Measurements from ENCODE around the gene STXBP1.

Gene STXBP1

DNA sequence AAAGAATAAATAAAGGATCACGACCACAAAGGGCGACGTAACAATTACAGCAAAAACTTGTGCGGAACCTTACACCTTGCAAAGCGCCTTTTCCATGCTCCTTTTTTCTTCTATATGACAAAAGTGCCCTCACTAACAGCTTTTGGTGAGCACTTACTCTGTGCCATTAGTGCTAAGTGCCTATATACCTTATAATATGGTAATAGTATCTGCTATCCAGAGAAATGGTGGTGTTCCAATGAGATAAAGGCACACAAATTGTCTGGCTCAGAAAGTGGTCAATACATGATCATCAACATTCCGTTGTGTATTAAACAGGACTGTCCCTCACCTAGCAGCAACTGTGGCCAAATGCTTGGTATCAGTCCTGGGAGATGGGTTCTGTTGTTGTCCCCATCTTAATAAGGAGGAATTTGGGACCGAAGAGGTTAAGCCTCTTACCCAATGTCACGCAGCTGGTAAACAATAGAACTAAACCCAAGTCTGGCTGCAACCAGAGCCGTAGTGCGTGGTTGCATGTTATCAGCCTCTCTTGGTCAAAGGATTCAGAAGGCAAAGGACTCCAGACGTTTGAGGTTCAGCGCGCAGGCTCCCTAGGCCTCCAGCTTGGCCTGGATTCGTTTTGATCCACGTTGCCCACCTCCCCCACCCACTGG is 123.6 kb downstream of the STXBP1 start:
- DNase-seq: peak in 2 of 3 donors; percentile 30 to 35
- ChIA-PET CTCF (interaction anchor here (0.7 to 2.7 kb wide), 22 partner anchors 22 to 232 kb away, joined by 3 to 14 read pairs (median 4); partner anchors contain the start of gene ST6GALNAC6), POLR2A (interaction anchor here (0.6 to 1.9 kb wide), 4 partner anchors 9 to 57 kb away, joined by 3 to 12 read pairs (median 6); partner anchors contain the start of genes CDK9, PTRH1 and TTC16)
- WGBS (ENCODE audit: insufficient coverage): 58% methylated on average over 14 of the region's 15 CpGs
- H3K27ac ChIP-seq (ENCODE audit: insufficient read depth in 1 of 2, low read depth in 1 of 2, low read length in 2 of 2, poor library complexity in 1 of 2, severe bottlenecking in 2 of 2): peak overlapping the region; percentile 87 to 88
- H3K9me3 ChIP-seq (ENCODE audit: control extremely low read depth in 1 of 5, control insufficient read depth in 4 of 5, insufficient read depth in 2 of 5, low read depth in 1 of 5, low read length in 4 of 5): no peaks in the 10 kb centered on the region
- peak overlapping the region in 2 of 7 experiments; percentile 55 to 84 for H3K4me3 ChIP-seq (ENCODE audit: control insufficient read depth in 1 of 7, extremely low read depth in 1 of 7, insufficient read depth in 4 of 7, low read depth in 2 of 7, low read length in 6 of 7)
- H3K4me1 ChIP-seq (ENCODE audit: control extremely low read depth in 1 of 4, control insufficient read depth in 4 of 4, insufficient read depth in 4 of 4, low read length in 3 of 4): peaks cover 0 to 22% (median 15%) of the 10 kb centered on the region in 4 experiments
- H3K27me3 ChIP-seq (replicated peaks in 2 of 5; ENCODE audit: control insufficient read depth in 4 of 5, insufficient read depth in 5 of 5, low read length in 4 of 5): no peaks in the 10 kb centered on the region
- H3K36me3 ChIP-seq (ENCODE audit: control insufficient read depth in 4 of 4, insufficient read depth in 4 of 4, low read length in 3 of 4): peaks cover 7 to 41% (median 29%) of the 10 kb centered on the region in 4 experiments

DNA sequence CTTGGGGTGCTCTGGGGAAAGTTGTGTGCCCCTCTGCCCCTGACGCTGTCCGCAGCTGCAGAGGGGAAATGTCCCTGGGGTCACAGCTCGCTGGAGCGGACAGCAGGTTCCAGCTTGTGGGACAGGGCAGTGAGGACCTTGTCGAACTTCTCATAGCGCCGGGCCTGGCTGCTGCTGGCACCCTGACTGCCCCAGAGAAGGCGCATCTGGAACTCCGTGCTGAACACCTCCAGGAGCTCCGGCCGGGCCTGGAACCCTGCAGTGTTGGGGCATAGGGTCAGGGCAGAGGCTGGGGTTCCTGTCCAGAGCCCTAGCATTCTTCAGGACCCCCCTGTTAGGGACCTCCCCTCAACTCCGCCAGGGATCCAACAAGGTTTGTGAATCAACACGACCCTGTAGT is 126.6 kb downstream of the STXBP1 start:
- Histone ChIP-seq H3K36me3 (ENCODE audit: control insufficient read depth in 4 of 4, insufficient read depth in 4 of 4, low read length in 3 of 4) (peaks cover 9 to 56% (median 33%) of the 10 kb centered on the region in 4 experiments), H3K4me3 (ENCODE audit: control insufficient read depth in 1 of 7, extremely low read depth in 1 of 7, insufficient read depth in 4 of 7, low read depth in 2 of 7, low read length in 6 of 7) (no peak overlapping the region), H3K27me3 (replicated peaks in 2 of 5; ENCODE audit: control insufficient read depth in 4 of 5, insufficient read depth in 5 of 5, low read length in 4 of 5) (no peaks in the 10 kb centered on the region), H3K9me3 (ENCODE audit: control extremely low read depth in 1 of 5, control insufficient read depth in 4 of 5, insufficient read depth in 2 of 5, low read depth in 1 of 5, low read length in 4 of 5) (no peaks in the 10 kb centered on the region), H3K27ac (ENCODE audit: insufficient read depth in 1 of 2, low read depth in 1 of 2, low read length in 2 of 2, poor library complexity in 1 of 2, severe bottlenecking in 2 of 2) (no peak overlapping the region), H3K4me1 (ENCODE audit: control extremely low read depth in 1 of 4, control insufficient read depth in 4 of 4, insufficient read depth in 4 of 4, low read length in 3 of 4) (peaks cover 0 to 17% (median 15%) of the 10 kb centered on the region in 4 experiments)
- POLR2A ChIA-PET: no interaction called here
- no peak for DNase-seq
- CTCF ChIA-PET: no interaction called here
- 100% methylated on average over 11 of the region's 13 CpGs for WGBS (ENCODE audit: insufficient coverage)

DNA sequence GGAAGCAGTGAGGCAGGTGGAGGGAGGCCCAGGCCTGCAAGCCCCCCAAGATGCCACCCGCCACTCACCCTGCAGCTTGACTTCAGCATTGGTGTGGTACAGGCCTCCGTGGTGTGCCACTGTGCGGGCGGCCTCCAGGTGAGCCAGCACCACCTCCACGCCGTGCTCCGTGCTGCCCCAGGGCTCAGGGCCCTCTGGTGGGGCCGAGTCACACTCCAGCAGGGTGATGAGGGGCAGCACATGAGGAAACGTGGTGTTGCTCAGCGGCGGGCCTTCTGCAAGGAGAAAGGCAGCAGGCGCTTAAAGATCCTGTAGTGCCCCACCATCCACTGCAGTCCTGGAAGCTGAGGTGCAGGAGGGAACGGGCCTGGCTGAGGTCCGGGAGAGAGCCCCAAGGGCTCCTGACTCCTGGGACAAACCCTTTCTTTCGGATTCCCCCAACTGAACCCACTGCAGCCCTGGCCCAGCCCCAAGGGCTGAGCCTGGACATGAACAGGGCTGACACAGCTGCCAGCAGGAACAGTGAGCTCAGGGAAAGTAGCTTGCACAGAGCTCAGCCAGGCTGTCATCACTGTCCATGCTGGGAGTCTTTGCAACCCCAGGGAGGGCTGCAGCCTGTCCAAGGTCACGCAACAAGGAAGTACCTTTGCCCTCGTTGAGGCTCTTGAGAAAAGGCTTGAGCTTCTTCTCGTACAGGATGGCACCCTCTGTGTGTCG is 127.7 kb downstream of the STXBP1 start:
- 98% methylated on average over 15 of the region's 19 CpGs for WGBS (ENCODE audit: insufficient coverage)
- peaks cover 0 to 9% (median 7%) of the 10 kb centered on the region in 4 experiments for H3K4me1 ChIP-seq (ENCODE audit: control extremely low read depth in 1 of 4, control insufficient read depth in 4 of 4, insufficient read depth in 4 of 4, low read length in 3 of 4)
- H3K27ac ChIP-seq (ENCODE audit: insufficient read depth in 1 of 2, low read depth in 1 of 2, low read length in 2 of 2, poor library complexity in 1 of 2, severe bottlenecking in 2 of 2): peak overlapping the region in 1 of 2 experiments; percentile 14
- no peak overlapping the region for H3K4me3 ChIP-seq (ENCODE audit: control insufficient read depth in 1 of 7, extremely low read depth in 1 of 7, insufficient read depth in 4 of 7, low read depth in 2 of 7, low read length in 6 of 7)
- no peak for DNase-seq
- H3K36me3 ChIP-seq (ENCODE audit: control insufficient read depth in 4 of 4, insufficient read depth in 4 of 4, low read length in 3 of 4): peaks cover 12 to 66% (median 40%) of the 10 kb centered on the region in 4 experiments
- H3K9me3 ChIP-seq (ENCODE audit: control extremely low read depth in 1 of 5, control insufficient read depth in 4 of 5, insufficient read depth in 2 of 5, low read depth in 1 of 5, low read length in 4 of 5): no peaks in the 10 kb centered on the region
- no peaks in the 10 kb centered on the region for H3K27me3 ChIP-seq (replicated peaks in 2 of 5; ENCODE audit: control insufficient read depth in 4 of 5, insufficient read depth in 5 of 5, low read length in 4 of 5)
- ChIA-PET CTCF (interaction anchor here (0.8 to 1.8 kb wide), 4 partner anchors 22 to 181 kb away, joined by 3 to 8 read pairs (median 4); partner anchors contain the start of gene CDK9), POLR2A (no interaction called here)

DNA sequence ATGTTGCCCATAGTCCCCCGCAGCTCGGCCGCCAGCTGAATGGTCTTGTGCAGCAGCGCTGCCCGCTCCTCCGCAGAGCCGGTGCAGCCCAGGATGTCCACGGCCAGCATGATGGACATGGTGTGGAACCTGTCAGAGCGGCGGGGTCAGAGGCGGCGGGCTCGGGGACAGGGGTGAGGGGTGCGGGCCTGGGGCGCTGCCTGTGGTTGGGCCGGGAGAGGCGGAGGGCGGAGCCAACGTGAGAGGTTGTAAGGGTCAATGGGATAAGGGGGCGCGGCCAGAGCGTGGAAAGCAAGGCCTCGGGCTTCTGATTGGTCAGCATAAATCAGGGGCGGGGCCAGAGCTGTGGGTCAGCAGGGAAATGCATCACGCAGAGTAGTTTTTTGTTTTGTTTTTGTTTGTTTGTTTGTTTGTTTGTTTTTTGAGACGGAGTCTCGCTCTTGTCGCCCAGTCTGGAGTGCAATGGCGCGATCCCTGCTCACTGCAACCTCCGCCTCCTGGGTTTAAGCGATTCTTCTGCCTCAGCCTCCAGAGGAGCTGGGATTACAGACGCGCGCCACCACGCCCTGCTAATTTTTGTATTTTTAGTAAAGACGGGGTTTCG is 129.9 kb downstream of the STXBP1 start:
- whole genome bisulfite sequencing (ENCODE audit: insufficient coverage): 98% methylated on average over 33 of the region's 38 CpGs
- POLR2A ChIA-PET: no interaction called here
- H3K4me3 ChIP-seq (ENCODE audit: control insufficient read depth in 1 of 7, extremely low read depth in 1 of 7, insufficient read depth in 4 of 7, low read depth in 2 of 7, low read length in 6 of 7): no peak overlapping the region
- no peaks in the 10 kb centered on the region for H3K4me1 ChIP-seq (ENCODE audit: control extremely low read depth in 1 of 4, control insufficient read depth in 4 of 4, insufficient read depth in 4 of 4, low read length in 3 of 4)
- DNase-seq: no peak
- H3K36me3 ChIP-seq (ENCODE audit: control insufficient read depth in 4 of 4, insufficient read depth in 4 of 4, low read length in 3 of 4): peaks cover 19 to 81% (median 55%) of the 10 kb centered on the region in 4 experiments
- no peak overlapping the region for H3K27ac ChIP-seq (ENCODE audit: insufficient read depth in 1 of 2, low read depth in 1 of 2, low read length in 2 of 2, poor library complexity in 1 of 2, severe bottlenecking in 2 of 2)
- CTCF ChIA-PET: interaction anchor here (1.1 to 1.3 kb wide), 2 partner anchors 29 to 37 kb away, joined by 4 to 5 read pairs; partner anchors contain the start of gene SH2D3C
- H3K27me3 ChIP-seq (replicated peaks in 2 of 5; ENCODE audit: control insufficient read depth in 4 of 5, insufficient read depth in 5 of 5, low read length in 4 of 5): no peaks in the 10 kb centered on the region
- no peaks in the 10 kb centered on the region for H3K9me3 ChIP-seq (ENCODE audit: control extremely low read depth in 1 of 5, control insufficient read depth in 4 of 5, insufficient read depth in 2 of 5, low read depth in 1 of 5, low read length in 4 of 5)

Data from common myeloid progenitor, CD34-positive (primary cell).